Astrocyte of the spinal cord (primary cell): Measurements from ENCODE around the gene FMN1.
A peak's percentile ranks its signal among the peaks of the same experiment; 100 is the strongest.

Source experiments
- DNase-seq: peaks from one replicate; pipeline ENCODE4 v3.0.0; 2011; ENCODE audit warnings: low read depth, low spot score
- H3K4me3 ChIP-seq: 2 replicates; pipeline ENCODE4 v1.5.1; 2011; ENCODE audit warnings: low read depth, mild to moderate bottlenecking, low read length, moderate library complexity
- in situ Hi-C: cut with HindIII; loops from 2 replicates; pipeline ENCODE4 v1.10.0; 2017; ENCODE audit warnings: low sequenced_read_pairs
- TF ChIP-seq, protein P1 (sequence below): IDR thresholded peaks from 2 replicates; pipeline ENCODE4 v1.5.1; 2012; ENCODE audit warnings: low read depth, mild to moderate bottlenecking, low read length, inconsistent platforms

FMN1 gene

DNA sequence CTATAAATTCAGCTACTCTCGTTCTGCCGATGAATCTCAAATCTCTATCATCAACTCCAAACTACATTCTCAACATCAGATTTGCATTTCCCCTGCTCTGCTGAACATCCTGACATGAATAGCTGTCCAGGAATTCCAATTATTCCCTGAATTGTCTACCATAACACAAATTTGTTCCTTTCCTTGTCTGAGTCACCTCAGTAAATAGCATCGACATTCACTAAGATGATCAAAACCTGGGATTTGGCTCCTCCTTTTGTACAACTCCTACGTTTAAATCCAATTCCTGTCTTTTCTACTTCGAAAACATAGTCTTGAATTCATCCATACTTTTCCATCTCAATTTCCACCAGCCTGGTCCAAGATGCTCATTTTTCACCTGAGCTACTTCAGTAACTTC, 369.7 kb downstream of the FMN1 start:
- no peak overlapping the region for H3K4me3 ChIP-seq
- in situ Hi-C loops: loop anchor here (25.0 kb wide), 1 partner anchor 113 kb away; no protein-coding TSS in a partner anchor
- TF ChIP-seq, protein P1, sequence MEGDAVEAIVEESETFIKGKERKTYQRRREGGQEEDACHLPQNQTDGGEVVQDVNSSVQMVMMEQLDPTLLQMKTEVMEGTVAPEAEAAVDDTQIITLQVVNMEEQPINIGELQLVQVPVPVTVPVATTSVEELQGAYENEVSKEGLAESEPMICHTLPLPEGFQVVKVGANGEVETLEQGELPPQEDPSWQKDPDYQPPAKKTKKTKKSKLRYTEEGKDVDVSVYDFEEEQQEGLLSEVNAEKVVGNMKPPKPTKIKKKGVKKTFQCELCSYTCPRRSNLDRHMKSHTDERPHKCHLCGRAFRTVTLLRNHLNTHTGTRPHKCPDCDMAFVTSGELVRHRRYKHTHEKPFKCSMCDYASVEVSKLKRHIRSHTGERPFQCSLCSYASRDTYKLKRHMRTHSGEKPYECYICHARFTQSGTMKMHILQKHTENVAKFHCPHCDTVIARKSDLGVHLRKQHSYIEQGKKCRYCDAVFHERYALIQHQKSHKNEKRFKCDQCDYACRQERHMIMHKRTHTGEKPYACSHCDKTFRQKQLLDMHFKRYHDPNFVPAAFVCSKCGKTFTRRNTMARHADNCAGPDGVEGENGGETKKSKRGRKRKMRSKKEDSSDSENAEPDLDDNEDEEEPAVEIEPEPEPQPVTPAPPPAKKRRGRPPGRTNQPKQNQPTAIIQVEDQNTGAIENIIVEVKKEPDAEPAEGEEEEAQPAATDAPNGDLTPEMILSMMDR: no peak
- DNase-seq: peak; percentile 90

DNA sequence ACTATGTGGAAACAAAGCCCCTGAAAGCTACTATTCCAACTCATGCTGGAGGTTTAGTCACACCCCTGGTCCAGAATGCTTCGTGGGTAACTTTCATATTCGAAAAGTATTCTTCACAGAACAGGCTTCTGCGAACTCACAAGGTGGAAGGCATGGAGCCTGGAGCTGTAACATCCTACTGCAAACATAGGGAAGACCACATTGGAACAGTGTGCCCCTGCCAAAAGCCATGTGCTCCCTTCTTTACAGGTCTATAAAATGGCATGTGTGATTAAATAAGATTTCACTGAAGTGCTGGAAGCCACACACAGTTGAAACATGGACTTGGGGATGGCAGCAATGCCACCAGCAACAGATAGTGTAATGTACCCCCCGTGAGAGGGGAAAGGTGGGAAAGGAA, 370.8 kb downstream of the FMN1 start:
- DNase-seq: no peak
- no peak overlapping the region for H3K4me3 ChIP-seq
- TF ChIP-seq, protein P1: no peak
- in situ Hi-C loops: no loop called here

- in situ Hi-C loops: no loop called here
- TF ChIP-seq, protein P1: no peak
- DNase-seq: no peak
- no peak overlapping the region for H3K4me3 ChIP-seq
Measured at GRCh38 chr15:32822739-32823138, 371.8 kb downstream of the FMN1 start.

- TF ChIP-seq, protein P1: no peak
- in situ Hi-C loops: no loop called here
- DNase-seq: no peak
- H3K4me3 ChIP-seq: no peak overlapping the region
Measured at GRCh38 chr15:32819448-32819847, 375.1 kb downstream of the FMN1 start.

GRCh38 chr15:32818758-32819447, 375.6 kb downstream of the FMN1 start:
- TF ChIP-seq, protein P1: no peak
- in situ Hi-C loops: no loop called here
- no peak overlapping the region for H3K4me3 ChIP-seq
- DNase-seq: peak; percentile 75

- H3K4me3 ChIP-seq: no peak overlapping the region
- DNase-seq: no peak
- in situ Hi-C loops: no loop called here
- TF ChIP-seq, protein P1: no peak
Measured at GRCh38 chr15:32817577-32817976, 376.9 kb downstream of the FMN1 start.

- in situ Hi-C loops: no loop called here
- no peak overlapping the region for H3K4me3 ChIP-seq
- TF ChIP-seq, protein P1: no peak
- no peak for DNase-seq
Measured at GRCh38 chr15:32807331-32807730, 387.2 kb downstream of the FMN1 start.
